ENCODE results near the gene ERVH48-1.
"Not testable (repeated sequence)": the region's sequence is repeated elsewhere in the genome, so short reads cannot be mapped to it uniquely, and the experiment has no call there.

The ERVH48-1 gene

DNA sequence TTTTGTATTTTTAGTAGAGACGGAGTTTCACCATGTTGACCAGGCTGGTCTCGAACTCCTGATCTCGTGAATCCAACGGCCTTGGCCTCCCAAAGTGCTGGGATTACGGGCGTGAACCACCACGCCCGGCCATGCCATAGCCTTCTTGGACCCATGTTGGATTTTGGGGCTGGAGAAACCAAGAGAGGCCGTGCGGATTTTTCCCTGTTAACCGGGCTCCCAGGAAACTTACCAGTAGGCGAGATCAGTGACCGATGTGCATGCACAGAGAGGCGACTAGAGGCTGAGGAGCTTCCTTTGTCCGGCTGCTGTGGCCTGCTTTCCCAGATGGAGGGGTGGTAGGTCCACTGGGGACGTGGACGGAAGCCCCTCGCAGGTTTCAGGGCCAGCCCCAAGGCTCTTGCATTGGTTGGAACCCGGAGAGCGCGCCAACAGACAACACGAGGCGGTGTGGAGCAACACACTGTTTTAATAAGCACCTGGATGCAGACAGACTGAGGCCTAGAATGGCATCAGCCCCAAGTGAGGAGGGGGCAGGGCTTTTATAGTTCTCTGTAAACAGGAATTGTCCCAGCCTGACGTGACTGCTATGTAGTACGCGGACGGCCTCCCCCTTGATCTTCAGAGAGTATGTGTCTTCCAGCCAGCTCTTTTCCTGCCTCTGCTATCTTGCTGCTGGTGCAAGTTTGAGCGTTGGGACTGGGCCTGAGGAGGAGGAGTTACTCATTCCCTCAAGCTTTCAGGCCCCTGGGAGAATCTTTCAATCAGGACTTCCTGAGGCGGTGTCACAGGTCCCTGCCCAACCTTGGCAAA, at the start of gene ERVH48-1:
Gene ERVH48-1, minus strand, starts transcription at position 517 of the 813 bp plus-strand sequence. CDS start 6,624 bp downstream, outside the sequence.
- no peak for DNase-seq (ENCODE audit: low read depth)

- peak; percentile 99 for DNase-seq (ENCODE audit: low read depth)
Observed at GRCh38 chr21:42973991-42974831, 48.8 kb upstream of the ERVH48-1 start, which contains the start of gene PKNOX1. Gene PKNOX1, plus strand, starts transcription at chr21:42974562. Its CDS starts 29,820 bp downstream, at chr21:43004382.

- no peak for DNase-seq (ENCODE audit: low read depth)
Observed at GRCh38 chr21:42973309-42973990, 48.0 kb upstream of the ERVH48-1 start.

DNA sequence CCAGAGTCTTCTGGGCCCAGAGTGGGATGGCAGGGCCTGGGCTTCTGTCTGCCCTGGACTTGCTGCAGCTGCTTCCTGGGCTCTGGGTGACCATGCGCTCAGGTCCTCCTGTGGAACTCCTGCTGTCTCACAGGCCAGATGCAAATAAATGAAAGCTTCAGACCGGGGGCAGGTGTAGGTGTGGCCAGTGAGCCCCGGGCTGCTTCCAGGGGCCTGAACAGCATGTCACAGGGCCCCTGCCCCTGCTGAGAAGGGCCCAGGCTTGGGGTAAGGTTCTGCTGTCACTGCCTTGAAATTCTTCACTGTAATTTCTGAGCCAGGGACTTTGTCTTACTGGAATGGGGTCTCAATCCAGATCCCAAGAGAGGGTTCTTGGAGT, 46.5 kb upstream of the ERVH48-1 start:
- DNase-seq (ENCODE audit: low read depth), result no peak

GRCh38 chr21:42970946-42971653, 45.7 kb upstream of the ERVH48-1 start:
- DNase-seq (ENCODE audit: low read depth), result no peak

DNA sequence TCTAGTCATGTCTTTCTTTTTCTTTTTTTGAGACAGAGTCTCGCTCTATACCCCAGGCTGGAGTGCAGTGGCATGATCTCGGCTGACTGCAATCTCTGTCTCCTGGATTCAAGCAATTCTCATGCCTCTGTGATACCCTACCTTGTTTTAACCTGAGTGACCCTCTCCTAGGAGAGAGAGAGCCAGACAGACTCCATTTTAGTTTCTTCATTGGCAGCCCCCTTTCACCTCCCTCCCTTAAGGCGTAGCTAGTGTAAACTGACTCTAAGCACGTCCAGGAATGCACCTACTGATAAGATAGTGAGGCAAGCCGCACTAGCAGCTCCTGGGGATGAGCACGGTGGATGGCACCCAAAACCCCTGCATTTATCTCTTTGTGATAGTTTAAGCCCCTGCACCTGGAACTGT, 43.8 kb upstream of the ERVH48-1 start:
- no peak for DNase-seq (ENCODE audit: low read depth)

- DNase-seq (ENCODE audit: low read depth), result not testable (repeated sequence)
Observed at GRCh38 chr21:42967616-42968015, 42.2 kb upstream of the ERVH48-1 start.

DNA sequence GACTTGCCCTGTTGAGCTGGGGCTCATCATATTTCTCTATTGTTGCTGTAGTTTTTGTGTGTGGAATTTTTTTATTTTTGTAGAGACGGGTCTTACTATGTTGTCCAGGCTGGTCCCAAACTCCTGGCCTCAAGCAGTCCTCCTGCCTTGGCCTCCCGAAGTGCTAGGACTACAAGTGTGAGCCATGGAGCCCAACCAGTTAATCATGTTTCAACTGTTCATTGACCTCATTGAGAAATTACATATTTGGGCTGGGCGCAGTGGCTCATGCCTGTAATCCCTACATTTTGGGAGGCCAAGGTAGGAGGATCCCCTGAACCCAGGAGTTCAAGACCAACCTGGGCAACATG, 39.8 kb upstream of the ERVH48-1 start:
- no peak for DNase-seq (ENCODE audit: low read depth)

GRCh38 chr21:42964546-42965210, 39.2 kb upstream of the ERVH48-1 start:
- DNase-seq (ENCODE audit: low read depth), result no peak

DNA sequence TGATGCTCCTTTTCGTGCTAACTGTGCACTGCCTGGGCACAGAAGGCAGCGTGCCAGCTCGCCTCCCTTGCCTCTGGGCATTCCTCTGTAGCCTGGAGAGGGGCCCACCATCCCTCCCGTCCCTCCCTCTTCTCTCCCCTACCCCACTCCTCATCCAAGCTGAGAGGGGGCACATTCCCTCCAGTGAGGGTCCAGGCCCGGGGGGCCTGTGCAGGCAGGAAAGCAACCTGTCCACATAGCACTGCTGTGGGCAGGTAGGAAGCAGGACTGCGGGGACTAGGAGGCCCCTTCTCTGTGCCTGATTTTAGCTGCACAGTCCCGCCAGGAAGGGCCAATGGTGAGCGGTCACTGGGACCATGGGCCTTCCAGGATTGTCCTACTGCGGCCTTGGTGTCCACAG, 38.7 kb upstream of the ERVH48-1 start:
- DNase-seq (ENCODE audit: low read depth), result no peak

DNA sequence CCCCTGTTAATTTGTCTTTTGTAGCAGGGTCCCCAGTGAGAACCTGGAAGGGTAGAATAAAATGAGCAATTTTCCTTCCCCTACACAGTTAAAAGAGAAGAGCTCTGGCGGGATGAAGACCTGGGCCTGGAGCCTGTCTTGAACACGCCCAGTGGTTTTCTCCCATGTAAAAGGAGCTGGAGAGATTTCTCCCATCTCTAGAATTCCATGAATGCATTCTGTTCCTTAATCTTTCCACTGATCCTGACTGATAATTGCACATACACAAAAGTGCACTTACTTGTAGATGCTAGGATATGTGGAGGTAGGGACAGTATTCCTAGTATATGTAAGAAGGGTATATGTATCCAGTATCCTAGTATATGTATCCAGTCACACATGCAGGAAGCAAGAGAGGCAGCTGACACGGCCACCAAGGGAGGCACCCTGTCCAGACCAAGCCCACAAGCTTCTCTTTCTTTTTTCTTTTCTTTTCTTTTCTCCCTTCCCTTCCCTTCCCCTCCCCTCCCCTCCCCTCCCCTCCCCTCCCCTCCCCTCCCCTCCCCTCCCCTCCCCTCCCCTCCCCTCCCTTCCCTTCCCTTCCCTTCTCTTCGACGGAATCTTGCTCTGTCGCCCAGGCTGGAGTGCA, 37.1 kb upstream of the ERVH48-1 start:
- DNase-seq (ENCODE audit: low read depth), result no peak

DNA sequence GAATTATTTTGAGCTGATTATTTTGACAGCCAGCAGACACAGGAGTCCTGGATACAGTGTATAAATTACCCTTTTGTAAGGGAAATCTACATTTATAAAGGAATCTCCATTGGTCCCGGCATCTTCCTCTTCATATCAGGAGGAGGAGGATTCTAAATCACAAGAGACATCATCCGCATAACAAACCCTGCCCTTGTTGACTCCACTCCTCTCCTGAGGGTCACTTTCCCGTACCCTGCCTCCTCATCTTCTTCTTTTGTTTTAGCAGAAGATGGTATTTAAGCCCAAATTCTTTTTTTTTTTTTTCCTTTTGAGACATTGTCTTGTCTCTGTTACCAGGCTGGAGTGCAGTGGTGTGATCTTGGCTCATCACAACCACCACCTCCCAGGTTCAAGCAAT, 34.3 kb upstream of the ERVH48-1 start:
- no peak for DNase-seq (ENCODE audit: low read depth)

- DNase-seq (ENCODE audit: low read depth), result not testable (repeated sequence)
Observed at GRCh38 chr21:42958122-42958521, 32.7 kb upstream of the ERVH48-1 start.

GRCh38 chr21:42956824-42957630, 31.6 kb upstream of the ERVH48-1 start:
- DNase-seq (ENCODE audit: low read depth), result no peak

DNA sequence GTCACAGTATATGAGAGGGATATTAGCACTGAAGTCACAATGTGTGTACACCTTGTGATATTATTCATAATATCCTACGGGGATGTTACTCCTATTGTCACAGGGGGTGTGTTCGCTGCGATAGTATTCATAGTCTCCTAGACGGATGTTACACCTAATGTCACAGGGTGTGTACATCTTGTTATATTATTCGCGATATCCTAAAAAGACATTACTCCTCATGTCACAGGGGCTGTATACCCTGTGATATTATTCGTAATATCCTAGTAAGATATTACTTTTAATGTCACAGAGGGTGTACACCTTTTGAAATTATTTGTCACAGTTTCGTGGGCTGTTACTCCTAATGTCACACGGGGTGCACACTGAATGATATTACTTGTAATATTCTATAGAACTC, 25.8 kb upstream of the ERVH48-1 start:
- not testable (repeated sequence) for DNase-seq (ENCODE audit: low read depth)

DNA sequence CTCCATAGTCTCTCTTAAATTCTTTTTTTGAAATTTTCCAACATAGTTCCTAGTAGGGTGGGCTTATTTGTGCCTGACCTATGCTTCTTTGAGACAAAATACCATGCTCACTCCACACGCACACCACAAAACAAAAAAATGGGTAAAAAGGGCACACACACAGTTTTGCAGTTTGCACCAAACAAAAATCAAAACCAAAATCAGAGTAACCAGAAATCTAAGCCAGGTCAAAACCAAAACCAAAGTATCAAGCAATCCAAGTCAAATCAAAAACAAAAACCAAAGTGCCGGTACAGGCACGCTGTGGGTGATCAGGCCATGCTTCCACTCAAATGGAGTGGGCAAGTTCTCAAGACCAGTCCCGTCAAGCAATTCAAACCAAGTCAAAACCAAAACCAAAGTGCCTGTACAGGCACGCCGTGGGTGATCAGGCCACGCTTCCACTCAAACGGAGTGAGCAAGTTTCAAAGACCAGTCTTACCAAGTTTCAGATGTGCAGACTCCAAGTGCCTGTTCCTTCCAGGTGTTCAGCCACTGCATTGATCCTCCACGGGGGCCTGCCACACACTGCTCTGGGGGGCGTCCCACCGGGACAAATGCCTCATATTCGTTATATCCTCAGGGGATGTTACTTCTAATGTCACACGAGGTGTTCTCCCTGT, 23.8 kb upstream of the ERVH48-1 start:
- not testable (repeated sequence) for DNase-seq (ENCODE audit: low read depth)

DNA sequence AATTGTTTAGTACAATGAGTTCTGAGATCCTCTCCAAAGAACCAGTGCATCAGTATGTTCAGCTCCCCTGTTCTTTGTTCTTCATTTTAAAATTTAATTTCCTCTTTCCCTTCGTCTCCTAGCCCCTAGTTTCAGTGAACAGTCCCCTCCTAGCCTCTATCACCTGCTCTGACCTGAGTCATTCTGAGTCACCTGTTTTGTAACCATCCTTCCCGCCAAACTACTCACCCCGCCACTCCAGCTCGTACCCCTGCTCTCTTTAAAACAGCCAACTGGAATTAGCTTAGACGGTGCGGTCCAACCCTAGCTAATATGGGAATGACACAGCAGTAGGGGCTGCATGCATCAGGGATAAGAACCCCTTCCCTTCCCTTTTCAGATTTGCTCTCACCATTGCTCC, 16.8 kb upstream of the ERVH48-1 start:
- DNase-seq (ENCODE audit: low read depth), result no peak

DNA sequence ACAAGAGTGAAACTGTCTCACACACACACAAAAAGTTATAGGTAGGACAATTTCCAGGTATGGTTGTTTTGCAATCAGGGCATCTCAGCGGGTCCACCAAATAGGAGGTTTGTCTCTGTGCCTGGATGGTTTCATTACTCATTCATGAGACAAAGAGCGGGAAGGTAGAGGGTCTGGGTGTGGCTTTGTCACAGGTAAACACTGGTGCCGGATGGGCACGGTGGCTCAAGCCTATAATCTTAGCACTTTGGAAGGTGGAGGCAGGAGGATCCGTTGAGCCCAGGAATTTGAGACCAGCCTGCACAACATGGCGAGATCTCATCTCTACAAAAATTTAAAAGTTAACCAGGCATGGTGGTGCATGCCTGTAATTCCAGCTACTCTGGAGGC, 16.3 kb upstream of the ERVH48-1 start:
- DNase-seq (ENCODE audit: low read depth), result no peak

All from stimulated activated CD4-positive, alpha-beta T cell treated with anti-CD3 and anti-CD28 coated beads, Interleukin-2, amount 100 ng/mL, for 4 hours (primary cell).